M059J (cell line): ENCODE results near the gene GGT5. TPM values are rescaled to one million over a fixed set of nuclear protein-coding genes. Genes with fewer than 3 reads are reported as not detected.
"Not testable (repeated sequence)": the region's sequence is repeated elsewhere in the genome, so short reads cannot be mapped to it uniquely, and the experiment has no call there.

Source experiments
- DNase-seq: peaks from one replicate; pipeline ENCODE4 v3.0.0-alpha.2; 2012; ENCODE audit warnings: low read depth
- total RNA-seq: library from RNA; depleted of rRNA; stranded (reverse); fragments of >200 nt; shearing (Covaris generic); gene quantifications from 2 replicates; pipeline ENCODE4 v1.2.3, GENCODE V29; 2014

Gene GGT5
- total RNA-seq, 1 experiment from 2014 or later = not detected

DNA sequence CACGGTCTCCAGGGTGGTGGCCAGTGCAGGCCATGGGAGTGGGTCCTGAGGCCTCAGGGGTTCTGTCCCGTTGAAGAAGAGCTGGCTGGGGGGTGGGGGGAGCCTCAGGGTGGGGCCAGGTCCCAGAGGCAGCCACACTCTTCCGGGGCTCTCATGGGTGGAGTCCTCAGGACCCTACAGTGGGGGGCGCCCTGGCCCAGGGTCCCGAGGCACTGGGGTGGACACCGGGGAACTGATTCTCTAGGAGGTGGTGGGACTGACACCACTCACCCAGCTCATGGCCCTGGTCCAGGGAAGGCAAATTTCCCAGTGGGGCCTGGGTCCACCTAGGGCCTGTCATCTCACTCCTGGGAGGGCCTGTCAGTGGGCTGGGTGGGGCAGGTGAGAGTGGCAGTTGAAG lies 12.8 kb downstream of the GGT5 start:
- no peak for DNase-seq

DNA sequence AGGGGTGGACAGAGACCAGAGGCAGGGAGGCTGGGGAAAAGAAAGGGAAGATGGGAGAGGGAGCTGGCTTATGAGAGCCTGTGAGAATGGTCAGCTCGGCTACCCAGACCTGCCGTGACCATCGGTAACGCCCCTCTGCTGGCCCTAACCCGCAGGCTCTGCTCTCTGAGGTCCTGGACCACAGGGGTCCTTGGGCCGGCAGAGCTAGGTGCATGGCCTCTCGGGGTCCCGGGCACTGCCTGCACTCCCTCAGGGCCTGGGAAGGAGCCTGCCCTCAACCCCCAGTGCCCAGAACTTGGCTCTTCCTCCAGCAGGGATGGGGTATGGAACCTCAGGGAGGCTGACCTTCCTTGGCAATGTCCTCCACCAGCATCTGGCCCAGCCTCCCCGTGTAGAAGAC lies 13.2 kb downstream of the GGT5 start:
- DNase-seq = no peak

DNA sequence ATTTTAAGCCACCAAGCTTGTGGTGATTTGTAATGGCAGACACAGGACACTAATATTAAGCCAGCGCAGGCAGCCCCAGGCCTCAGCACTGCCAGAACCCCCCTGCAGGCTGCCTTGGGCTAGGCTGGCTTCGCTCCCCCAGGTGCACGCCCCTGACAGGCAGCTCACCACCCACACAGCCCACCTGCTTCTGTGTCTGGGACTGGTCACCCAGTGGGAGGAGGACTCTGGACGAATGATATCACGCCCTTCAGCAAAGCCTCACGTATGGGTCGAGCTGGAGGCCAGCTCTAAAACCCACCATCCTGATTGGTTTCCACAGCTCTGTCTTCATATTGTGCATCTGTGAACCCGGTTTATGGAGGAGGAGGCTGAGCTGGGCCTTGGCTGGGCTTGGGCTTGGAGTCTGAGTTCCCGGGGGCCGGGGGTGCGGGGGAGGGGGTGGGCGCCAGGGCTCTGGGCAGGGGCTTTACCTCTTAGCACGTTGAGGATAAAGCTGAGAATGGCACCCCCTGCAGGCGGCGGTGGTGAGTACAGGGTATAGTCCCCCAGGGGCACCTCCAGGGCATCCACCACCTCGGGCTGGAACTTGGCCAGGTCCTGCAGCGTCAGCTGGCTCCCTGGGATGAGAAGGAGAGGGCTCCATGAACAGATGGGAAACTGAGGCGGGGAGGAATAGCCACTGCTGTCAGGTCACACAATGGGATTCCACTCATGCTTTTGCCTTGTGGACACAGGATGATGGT lies 13.8 kb downstream of the GGT5 start:
- DNase-seq = no peak

DNA sequence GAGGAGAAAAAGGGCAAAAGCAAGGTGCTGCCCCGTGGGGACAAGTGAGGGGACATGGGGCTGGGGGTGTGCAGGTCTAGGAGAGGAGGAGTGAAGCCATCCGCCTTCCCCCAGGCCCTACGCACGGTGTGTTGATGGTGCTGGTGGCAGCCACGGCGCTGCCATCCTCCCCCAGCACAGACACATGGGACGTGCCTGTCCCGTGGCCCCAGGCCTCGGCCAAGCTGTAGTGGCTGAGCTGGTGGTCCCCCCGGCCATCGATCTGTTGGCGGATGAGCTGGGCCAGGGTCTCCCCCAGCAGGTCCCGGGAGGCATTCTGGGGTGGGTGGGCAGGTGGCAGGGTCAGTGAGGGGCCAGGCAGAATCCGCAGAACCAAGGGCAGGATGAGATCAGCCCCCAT lies 18.9 kb downstream of the GGT5 start:
- DNase-seq = no peak

DNA sequence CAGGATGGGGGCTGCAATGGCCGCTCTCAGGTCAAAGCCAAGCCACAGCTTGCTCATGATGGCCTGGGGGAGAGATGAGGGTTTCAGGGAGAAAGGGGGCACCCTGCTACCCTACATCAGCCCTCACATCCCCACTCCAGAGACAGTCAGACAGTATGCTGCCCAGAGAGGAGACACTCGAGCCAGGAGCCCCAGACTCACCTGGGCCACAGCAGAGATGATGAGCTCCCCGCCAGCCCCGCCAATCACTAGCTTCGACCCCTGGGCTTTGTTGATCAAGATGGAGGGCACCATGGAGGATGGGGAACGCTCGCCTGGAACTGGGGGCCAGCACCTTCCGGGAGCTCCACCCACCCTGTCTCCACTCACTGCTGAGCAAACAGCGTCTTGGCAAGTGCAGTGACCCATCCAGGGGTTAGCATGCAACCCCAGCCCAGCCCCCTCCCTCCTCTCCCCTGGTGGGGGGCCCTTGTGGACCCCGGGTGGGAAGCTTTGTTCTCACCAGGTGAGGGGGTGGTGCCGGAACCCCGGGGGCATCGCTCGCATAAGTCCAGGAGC lies 19.8 kb downstream of the GGT5 start:
- no peak for DNase-seq

DNA sequence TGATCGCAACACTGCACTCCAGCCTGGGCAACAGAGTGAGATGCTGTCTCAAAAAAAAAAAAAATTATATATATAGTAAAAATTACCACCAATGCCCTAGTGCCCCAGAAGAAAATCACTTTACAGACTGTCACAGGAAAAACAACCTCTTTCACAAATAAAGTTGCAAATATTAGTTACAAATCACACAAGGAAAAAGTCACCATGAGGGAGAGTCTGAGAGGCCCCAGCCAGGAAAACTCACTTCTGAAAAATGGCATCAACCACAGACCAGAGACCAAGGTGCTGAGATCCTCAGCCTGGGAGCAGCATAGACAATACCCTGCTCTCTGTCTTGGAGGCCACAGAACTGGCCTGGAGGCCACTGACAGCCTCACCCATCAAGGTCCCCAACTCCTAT lies 20.4 kb downstream of the GGT5 start:
- DNase-seq = no peak

DNA sequence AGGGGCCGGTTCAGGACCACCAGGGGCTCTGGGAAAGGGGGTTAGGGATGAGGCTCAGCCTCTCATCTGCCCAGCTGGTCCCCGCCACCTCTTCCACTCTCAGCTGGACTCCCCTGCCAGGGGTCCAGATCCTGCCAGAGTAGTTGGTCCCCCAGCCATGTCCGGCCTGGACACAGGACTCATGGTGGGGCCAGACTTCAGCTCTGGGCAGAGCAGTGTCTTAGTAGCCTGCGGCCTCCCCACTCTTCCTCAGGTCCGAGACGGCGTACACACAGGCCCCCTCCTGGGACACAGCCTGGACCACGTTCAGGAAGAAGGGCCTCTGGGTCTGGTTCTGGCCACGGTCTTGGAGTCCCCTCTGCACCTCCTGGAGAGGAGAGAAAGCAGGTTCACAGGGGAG lies 25.1 kb downstream of the GGT5 start:
- no peak for DNase-seq

DNA sequence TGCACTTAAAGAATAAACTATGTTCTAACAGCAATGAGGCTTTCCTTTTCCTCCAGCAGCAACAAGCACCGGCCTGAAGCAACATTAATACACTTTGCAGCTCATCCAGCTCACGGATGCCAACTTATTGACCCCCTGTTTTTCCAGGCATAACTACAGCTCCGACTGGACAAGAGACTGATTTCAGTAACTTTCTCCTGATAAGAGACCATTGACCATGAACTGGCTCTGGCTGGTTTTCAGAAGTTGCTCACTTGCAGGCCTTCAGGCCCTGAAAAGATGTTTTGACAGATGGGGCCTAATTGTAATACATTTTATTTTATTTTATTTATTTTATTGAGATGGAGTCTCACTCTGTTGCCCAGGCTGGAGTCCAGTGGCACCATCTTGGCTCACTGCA lies 27.5 kb downstream of the GGT5 start:
- no peak for DNase-seq

DNA sequence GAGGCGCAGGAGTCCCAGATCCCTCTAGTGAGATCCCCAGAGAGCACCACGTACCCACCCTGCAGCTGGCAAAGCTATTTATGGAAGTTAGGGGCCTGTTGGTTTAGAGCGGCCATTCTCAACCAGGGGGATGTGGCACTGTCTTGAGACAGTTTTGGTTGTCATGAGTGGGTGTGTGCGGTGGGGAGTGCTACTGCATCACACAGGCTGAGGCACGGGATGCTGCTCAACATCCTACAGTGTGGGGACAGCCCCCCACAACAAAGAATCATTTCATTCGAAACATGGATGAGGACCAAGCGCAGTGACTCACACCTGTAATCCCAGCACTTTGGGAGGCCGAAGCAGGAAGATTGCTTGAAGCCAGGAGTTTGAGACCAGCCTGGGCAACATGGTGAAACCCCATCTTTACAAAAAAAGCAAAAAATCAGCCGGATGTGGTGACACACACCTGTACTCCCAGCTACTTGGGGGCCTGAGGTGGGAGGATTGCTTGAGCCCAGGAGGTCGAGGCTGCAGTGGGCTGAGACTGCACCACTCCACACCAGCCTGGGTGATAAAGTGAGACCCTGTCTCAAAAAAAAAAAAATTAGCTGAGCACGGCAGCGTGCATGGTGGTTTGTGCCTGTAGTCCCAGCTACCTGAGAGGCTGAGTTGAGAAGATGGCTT lies 28.2 kb downstream of the GGT5 start:
- DNase-seq = no peak

DNA sequence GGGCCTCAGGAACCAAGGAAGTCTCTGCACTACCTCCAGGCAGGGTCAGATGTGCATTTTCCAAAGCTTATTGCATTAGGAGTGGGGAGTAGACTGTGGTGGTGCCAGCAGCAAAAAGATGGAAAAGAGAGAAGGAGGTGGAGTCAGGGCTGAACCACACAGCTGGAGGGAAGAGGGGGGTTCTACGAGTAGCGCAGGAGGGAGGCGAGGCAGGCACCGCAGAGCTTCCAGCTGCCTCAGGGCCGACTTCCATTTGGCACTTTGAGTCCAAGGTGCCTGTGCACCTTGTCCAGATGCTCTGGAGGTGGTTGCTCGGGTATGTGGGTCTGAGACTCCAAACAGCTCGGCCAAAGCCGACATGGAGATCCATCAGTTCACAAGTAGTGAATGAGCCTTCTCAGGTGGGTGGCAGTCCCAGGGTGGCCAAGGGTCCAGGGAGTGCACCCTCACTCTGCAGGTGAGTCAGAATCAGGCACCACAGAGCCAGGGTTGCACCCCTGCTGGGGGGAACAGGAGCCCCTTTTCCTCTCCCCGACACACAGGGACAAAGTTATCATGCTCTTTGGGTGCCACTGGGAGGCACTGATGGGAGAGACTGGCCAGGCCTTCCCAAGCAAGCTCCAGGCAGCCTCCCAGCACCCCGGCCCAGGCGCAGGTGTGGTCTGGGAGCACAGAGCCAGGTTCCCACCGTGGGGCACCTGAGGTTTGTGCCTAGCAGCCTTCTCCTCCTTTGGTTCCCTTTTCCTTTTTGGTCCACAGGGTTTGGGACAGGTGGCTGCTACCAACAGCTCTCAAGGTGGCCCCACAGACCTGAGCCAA lies 30.2 kb downstream of the GGT5 start:
- no peak for DNase-seq

DNA sequence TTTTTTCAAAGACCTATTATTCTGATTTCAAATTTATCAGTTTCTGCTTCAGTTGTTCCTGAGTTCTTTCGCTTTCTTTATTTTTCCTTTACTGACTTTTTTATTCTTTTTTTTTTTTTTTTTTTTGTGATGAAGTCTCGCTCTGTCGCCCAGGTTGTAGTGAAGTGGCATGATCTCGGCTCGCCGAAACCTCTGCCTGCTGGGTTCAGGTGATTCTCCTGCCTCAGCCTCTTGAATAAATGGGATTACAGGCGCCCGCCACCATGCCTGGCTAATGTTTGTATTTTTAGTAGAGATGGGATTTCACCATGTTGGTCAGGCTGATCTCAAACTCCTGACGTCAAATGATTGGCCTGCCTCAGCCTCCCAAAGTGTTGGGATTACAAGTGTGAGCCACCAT lies 31.8 kb downstream of the GGT5 start:
- DNase-seq = not testable (repeated sequence)

DNA sequence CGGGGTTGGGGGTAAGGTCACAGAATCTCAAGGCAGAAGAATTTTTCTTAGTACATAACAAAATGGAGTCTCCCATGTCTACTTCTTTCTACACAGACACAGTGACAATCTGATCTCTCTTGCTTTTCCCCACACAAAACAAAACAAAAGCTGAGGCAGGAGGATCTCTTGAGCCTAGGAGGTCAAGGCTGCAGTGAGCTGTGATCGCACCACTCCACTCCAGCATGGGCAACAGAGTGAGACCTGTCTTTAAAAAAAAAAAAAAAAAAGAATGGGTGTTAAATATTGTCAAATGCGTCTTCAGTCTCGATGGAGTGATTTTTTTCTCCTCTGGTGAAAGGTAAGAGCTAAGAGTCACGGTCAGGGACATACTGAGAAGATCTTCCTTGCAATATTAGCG lies 33.2 kb downstream of the GGT5 start:
- not testable (repeated sequence) for DNase-seq

DNA sequence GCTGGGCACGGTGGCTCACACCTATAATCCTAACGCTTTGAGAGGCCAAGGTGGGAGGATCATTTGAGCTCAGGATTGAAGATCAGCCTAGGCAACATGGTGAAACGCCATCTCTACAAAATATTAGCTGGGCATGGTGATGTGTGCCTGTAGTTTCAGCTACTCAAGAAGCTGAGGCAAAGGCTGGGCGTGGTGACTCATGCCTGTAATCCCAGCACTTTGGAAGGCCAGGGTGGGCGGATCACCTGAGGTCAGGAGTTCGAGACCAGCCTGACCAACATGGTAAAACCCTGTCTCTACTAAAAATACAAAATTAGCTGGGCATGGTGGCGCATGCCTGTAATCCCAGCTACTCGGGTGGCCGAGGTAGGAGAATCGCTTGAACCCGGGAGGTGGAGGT lies 34.5 kb downstream of the GGT5 start:
- DNase-seq = peak; percentile 47

DNA sequence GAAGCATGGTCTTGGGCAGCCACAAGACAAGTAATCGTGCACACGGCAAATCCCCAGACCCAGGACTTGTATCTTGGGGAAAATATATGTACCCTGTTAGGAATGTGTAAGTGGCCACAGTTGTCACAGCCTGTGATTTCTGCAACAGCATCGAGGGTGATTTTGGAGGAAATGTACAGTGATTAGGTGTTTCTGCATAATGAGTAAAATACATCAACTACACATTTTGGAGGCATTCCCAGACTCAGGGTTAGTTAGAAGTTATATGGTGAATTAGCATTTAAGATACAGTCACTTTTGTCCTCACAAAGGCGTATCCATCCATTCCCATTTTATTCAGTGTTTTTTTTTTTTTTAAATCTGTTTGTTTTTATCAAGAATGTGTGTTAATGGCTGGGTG lies 35.2 kb downstream of the GGT5 start:
- no peak for DNase-seq

DNA sequence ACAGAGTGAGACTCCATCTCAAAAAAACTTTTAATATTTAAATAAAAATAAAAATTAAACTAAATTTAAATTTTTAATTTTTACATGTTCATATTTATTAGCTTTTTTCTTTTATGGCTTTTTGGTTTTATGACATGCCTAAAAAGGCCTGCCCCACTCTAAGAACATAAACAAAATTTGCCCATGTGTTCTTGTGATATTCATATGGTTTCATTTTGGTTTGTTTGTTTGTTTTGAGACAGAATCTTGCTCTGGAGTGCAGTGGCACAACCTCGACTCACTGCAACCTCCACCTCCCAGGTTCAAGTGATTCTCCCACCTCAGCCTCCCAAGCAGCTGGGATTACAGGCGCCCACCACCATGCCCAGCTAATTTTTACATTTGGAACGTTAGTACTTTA lies 35.9 kb downstream of the GGT5 start:
- DNase-seq = no peak

DNA sequence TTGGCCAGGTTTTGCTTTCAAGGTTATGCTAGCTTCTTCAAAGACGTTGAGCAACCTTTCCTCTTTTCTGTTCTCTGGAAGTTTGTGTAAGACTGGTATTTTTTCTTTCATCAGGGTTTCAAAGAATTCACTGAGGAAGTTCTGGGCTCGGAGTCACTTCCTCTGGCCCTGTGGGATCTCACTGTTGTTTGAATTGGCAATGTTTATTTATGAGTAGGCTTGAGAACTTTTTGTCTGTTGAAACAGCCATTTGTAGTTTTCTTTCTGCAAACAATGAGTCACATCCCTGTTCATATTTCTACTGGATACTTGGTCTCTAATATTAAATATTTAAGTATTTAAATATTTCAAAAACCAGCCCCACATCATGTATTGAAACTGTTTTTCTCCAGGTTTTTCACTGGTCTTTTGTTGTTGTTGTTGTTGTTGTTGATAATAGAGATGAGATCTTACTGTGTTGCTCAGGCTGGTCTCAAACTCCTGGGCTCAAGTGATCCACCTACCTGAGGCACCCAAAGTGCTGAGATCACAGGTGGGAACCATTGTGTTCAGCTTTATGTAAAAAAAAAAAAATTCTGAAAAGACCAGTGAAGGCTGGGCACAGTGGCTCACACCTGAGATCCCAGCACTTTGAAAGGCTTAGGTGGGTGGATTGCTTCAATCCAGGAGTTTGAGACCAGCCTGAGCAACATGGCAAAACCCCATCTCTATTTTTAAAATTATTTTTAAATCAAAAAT lies 36.7 kb downstream of the GGT5 start:
- peak; percentile 94 for DNase-seq

DNA sequence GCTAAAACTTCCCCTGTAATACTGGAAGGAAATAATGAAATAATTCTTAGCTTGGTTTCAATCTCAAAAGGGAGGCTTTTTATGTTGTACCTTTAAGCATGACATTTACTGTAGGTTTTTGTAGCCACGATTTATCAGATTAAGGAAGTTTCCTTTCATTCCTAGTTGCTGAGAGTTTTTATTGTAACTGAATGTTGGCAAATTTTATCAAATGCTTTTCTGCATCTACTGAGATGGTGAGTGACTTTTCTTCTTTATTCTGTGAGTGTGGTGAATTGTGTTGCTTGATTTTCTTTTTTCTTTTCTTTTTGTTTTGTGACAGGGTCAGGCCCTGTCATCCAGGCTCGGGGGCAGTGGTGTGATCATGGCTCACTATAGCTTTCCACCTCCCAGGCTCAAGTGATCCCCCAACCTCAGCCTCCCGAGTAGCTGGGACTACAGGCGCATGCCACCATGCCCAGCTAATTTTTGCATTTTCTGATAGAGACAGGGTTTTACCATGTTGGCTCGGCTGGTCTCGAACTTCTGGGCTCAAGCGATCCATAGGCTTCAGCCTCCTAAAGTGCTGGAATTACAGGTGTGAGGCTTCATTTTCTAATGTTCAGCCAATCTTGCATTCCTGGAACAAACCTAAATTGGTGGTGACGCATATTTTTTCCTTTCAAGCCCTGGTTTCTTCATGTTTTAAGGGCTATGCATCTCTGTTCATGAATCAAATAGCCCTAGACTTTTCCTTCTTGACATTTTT lies 37.4 kb downstream of the GGT5 start:
- peak; percentile 27 for DNase-seq

DNA sequence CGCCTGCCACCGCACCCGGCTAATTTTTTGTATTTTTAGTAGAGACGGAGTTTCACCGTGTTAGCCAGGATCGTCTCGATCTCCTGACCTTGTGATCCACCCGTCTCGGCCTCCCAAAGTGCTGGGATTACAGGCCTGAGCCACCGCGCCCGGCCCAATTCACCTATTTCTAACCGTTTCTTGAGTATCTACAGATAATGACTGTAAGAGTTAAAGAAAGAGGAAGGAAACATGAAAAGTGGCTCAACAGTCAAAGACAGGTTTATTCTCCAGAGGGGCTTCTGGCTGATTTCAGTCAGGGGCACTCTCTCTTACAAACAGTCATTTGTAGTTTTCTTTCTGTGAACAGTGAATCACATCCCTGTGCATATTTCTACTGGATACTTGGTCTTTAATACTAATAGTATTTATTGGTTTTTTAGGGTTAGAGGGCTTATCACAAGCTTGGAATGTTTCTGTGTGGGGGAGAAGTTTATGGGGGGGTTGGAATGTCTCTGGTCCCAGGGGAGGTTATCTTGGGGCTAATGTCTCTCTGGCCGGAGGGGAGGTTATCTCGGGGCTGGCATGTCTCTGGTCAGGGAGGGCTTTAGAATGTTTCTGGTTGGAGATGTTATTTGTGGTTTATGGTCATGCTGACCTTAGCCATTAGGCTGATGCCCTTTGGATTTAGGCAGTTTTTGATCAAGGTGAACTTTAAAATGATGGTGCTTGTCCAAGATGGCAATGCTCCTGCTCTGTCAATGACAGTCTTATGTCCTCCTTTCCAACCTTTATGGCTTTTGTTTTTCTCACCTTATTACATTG lies 38.2 kb downstream of the GGT5 start:
- DNase-seq = peak; percentile 66

DNA sequence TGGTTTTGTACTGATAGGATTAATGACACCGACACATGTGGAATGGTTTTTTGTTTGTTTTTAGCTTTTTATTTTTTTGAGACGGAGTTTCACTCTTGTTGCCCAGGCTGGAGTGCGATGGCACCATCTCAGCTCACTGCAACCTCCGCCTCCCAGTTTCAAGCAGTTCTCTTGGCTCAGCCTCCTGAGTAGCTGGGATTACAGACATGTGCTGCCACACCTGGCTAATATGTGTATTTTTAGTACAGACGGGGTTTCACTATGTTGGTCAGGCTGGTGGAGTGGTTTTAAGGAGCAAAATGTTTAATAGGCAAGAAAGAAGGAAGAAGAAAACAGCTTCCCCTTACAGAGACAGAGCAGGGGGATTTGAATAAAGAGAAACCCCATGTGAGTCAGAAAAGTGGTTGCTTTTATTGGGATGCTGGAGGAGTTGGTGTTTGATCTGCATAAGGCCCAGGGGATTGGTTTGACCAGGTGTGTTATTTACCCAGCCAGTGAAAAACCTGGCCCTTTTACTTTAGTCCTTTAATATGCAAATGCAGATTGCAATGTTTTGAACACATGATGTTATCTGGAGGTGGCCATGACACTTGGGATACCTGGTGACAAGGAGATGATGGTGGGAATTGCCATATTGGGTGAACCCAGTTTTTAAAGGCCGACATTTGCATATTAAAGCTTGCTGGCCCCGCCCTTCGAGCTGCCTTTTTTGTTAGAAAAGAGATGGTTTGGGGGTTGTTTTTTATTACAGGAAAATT lies 39.3 kb downstream of the GGT5 start:
- DNase-seq = peak; percentile 15
